Motor neuron (in vitro differentiated cells): ENCODE data around the gene WBP2. TPM values are rescaled to one million over a fixed set of nuclear protein-coding genes. Genes with fewer than 3 reads are reported as not detected.
A peak's percentile ranks its signal among the peaks of the same experiment; 100 is the strongest.

Source experiments
- ATAC-seq, 8 experiments: fragments of 200-7000 bp; cut with Tn5 transposase; replicated peaks in 6 of 8; 2 replicates each; pipeline ENCODE4 v1.8.0; 2021; ENCODE audit warnings: mild to moderate bottlenecking in 8 of 8, moderate library complexity in 8 of 8
- H3K27ac ChIP-seq, 2 donors: fragments of 250-450 bp; sonication (Bioruptor Pico); 2 replicates each; pipeline ENCODE4 v1.9.0; 2021; ENCODE audit warnings: antibody characterized with exemption in 2 of 2, mild to moderate bottlenecking in 2 of 2, moderate library complexity in 1 of 2
- H3K4me1 ChIP-seq, 2 donors: fragments of 250-450 bp; sonication (Bioruptor Pico); replicated peaks in 1 of 2; 2 replicates each; pipeline ENCODE4 v1.6.1; 2021; ENCODE audit warnings: antibody characterized with exemption in 2 of 2, mild to moderate bottlenecking in 2 of 2, moderate library complexity in 1 of 2
- H3K4me3 ChIP-seq, 5 donors: fragments of 250-450 bp; sonication (Bioruptor Pico); 2 replicates each; pipeline ENCODE4 v1.9.0; 2021; ENCODE audit warnings: antibody characterized with exemption in 5 of 5, mild to moderate bottlenecking in 5 of 5, moderate library complexity in 4 of 5
- WGBS, 10 experiments: fragments of 450-650 bp; shearing (Covaris generic); methylation state at CpG; one replicate each; pipeline ENCODE4 v1.0.0; 2022; 5-methylcytosine and 5-hydroxymethylcytosine counted together
- in situ Hi-C, 9 experiments: fragments of 400-800 bp; cut with MboI; loops; one replicate each; pipeline ENCODE4 v1.15.0; 2021; ENCODE audit warnings: low sequenced_read_pairs in 9 of 9, low pct_unique_long_range_greater_than_20kb in 2 of 9; ENCODE audit not compliant: unreplicated experiment in 9 of 9
- total RNA-seq, 8 experiments: library from RNA; unstranded; fragments of 300-600 nt; gene quantifications; 2 replicates each; pipeline versions ENCODE4 v1.2.3 to v1.2.4, GENCODE V29; 2022

The WBP2 gene
- total RNA-seq, 8 experiments from 2014 or later = 51.3 to 86.5 (median 60.1) TPM

DNA sequence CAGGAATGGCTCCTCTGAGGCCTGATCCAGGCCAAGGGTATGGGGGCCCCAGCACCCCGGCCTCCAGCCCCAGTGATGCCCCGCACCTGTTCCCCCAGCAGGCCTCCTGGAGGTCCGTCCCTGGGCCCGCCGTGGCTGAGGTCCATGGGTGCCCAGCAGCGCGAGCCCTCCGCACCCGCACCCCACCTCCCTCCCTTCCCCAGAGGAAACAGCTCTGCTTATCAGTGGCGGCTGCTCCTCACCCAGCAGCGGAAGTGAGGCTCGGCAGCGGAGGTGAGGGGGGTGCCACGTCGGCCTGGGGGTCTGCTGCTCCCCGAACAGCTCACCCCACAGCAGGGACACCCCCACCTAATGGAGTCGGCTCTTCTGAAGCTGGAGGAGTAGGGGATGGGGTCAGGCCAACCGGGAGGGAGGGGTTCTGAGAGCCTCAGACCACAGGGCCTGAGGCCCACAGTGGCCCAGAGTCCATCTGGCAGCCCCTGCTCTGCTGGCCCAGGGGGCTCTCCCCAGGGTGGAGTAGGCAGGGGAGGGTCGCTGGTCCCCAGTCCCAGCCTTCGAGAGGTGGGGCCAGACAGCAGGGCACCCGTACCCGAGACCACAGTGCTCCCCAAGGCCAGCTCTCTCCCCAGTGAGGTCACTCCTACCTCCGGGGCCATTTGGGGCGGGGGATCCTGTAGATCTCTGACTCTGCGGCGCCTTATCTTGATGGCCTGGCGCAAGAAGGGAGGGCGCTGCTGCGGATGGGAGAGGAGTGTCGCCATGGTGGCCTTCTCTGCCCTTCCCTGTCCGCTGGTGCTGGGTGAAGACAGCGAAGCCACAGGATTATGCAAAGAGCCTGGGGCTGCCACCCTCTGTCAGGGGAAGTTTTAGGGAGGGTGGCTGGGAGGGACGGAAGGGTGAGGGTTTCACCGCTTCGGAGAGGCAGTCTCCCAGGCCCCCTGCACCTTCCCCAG, 11.3 kb downstream of the WBP2 start, which contains the start of gene UNC13D:
Gene UNC13D, minus strand, starts transcription at position 828 of the 953 bp plus-strand sequence. Its CDS starts 67 bp downstream, at position 761.
- Histone ChIP-seq H3K27ac (peak within 1 kb of the TSS; percentile 8 to 50), H3K4me3 (no peak within 1 kb of the TSS), H3K4me1 (peaks cover 28 to 41% of the 10 kb centered on the region in 2 donors)
- peak in 3 of 8 experiments; percentile 1 to 59 (median 3) for ATAC-seq
- in situ Hi-C loops = no loop called here
- 20 to 100% (median 100%) methylated on average over 1 to 3 of the region's 35 CpGs; no CpG with 5 or more reads in 6 of the 10 experiments for WGBS, 10 experiments

DNA sequence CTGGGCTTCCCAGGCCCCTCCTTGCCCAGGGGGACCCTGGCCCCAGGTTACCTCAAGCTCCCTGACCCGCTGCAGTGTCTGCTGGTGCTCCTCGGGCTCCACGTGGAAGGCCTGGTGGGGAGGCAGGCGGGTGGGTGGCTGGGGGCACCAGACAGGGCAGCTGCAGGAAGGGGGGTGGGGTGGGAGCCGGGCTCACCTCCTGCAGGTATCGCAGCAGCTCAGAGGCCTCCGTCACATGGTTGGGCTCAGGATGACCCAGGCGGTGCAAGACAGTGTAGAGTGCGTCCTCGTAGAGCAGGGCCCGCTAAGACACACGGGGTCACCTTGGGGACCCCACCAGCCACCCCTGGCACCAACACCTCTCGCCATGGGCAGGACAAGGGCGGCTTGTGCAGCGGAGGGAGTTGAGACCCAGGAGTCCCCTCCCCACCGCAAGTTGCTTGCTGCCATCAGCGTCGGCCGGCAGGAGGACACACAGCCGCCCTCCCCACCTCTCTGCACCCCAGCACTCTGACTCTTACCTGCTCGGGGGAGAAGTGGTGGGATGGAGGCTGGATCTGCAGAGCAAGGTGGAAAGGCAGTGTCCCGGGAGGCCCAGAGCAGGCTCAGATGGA, 12.1 kb downstream of the WBP2 start:
- 87% methylated on average over 4 of the region's 22 CpGs; no CpG with 5 or more reads in 9 of the 10 experiments for WGBS, 10 experiments
- Histone ChIP-seq H3K4me1 (peaks cover 28 to 39% of the 10 kb centered on the region in 2 donors), H3K4me3 (no peak overlapping the region), H3K27ac (no peak overlapping the region)
- in situ Hi-C loops = no loop called here
- ATAC-seq = no peak

- no peak for ATAC-seq
- WGBS, 10 experiments = 80 to 93% (median 89%) methylated on average over 1 to 3 of the region's 18 CpGs; no CpG with 5 or more reads in 7 of the 10 experiments
- H3K4me1 ChIP-seq = peaks cover 22 to 33% of the 10 kb centered on the region in 2 donors
- H3K4me3 ChIP-seq = no peak overlapping the region
- no peak overlapping the region for H3K27ac ChIP-seq
- in situ Hi-C loops = no loop called here
These were observed 12.7 kb downstream of the WBP2 start for GRCh38 chr17:75842411-75842810.

DNA sequence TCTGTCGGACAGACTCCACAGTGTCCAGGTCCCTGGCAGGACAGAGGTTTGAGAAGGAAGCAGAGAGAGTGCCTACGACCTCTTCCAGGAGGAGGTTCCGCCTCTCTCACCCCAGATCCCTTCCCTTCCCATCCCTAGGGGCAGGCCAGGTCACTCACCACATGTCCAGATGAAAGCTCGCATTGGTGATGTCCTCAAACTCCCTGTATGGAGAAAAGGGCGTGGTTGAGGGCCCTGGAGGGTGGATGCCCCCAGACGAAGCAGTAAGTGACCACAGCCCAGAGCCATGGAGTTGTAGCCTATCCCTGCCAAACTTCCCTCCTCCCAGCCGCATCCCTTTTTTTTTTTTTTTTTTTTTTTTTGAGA, 14.4 kb downstream of the WBP2 start:
- 0 to 60% (median 30%) methylated on average over 1 to 3 of the region's 7 CpGs; no CpG with 5 or more reads in 6 of the 10 experiments for WGBS, 10 experiments
- ATAC-seq = peak in 3 of 8 experiments; percentile 9 to 57 (median 29)
- in situ Hi-C loops = no loop called here
- H3K4me3 ChIP-seq = no peak overlapping the region
- H3K27ac ChIP-seq = no peak overlapping the region
- peaks cover 14 to 23% of the 10 kb centered on the region in 2 donors for H3K4me1 ChIP-seq

GRCh38 chr17:75839942-75840798, 15.0 kb downstream of the WBP2 start:
- ATAC-seq = no peak
- WGBS, 10 experiments = 75 to 90% (median 88%) methylated on average over 2 to 17 of the region's 36 CpGs; no CpG with 5 or more reads in 7 of the 10 experiments
- Histone ChIP-seq H3K4me3 (no peak overlapping the region), H3K4me1 (peaks cover 12 to 23% of the 10 kb centered on the region in 2 donors), H3K27ac (no peak overlapping the region)
- in situ Hi-C loops = no loop called here

- ATAC-seq = no peak
- in situ Hi-C loops = no loop called here
- peaks cover 8 to 14% of the 10 kb centered on the region in 2 donors for H3K4me1 ChIP-seq
- H3K27ac ChIP-seq = no peak overlapping the region
- WGBS, 10 experiments = 75 to 100% (median 91%) methylated on average over 2 to 6 of the region's 15 CpGs; no CpG with 5 or more reads in 5 of the 10 experiments
- no peak overlapping the region for H3K4me3 ChIP-seq
These were observed 16.7 kb downstream of the WBP2 start for GRCh38 chr17:75838410-75838809.

GRCh38 chr17:75837899-75838298, 17.2 kb downstream of the WBP2 start:
- Histone ChIP-seq H3K4me3 (no peak overlapping the region), H3K27ac (no peak overlapping the region), H3K4me1 (peaks cover 14 to 18% of the 10 kb centered on the region in 2 donors)
- no peak for ATAC-seq
- in situ Hi-C loops = no loop called here
- WGBS, 10 experiments = 0 to 90% (median 80%) methylated on average over 1 to 4 of the region's 7 CpGs; no CpG with 5 or more reads in 5 of the 10 experiments

DNA sequence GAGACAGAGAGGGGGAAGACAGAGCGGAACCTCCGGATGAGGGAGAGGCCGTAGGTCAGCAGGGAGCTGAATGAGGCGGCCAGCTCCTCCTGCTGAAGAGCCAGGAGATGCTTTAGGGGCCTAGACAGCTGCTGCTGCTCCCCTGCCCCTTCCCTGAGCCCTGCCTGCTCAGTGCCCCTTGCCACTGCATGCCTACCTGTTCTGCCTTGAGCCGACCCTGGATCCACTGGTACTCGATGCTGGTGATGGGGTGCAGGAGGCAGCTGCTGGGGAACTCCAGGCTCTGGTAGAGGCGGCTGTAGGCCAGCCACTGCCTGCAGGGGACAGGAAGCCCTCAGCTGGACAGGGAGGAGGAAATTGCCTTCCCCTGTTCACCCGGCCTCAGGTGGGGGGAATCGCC, 18.5 kb downstream of the WBP2 start:
- Histone ChIP-seq H3K27ac (no peak overlapping the region), H3K4me1 (peaks cover 18 to 21% of the 10 kb centered on the region in 2 donors), H3K4me3 (no peak overlapping the region)
- in situ Hi-C loops = no loop called here
- 17 to 57% (median 50%) methylated on average over 1 to 2 of the region's 9 CpGs; no CpG with 5 or more reads in 7 of the 10 experiments for WGBS, 10 experiments
- ATAC-seq = no peak

DNA sequence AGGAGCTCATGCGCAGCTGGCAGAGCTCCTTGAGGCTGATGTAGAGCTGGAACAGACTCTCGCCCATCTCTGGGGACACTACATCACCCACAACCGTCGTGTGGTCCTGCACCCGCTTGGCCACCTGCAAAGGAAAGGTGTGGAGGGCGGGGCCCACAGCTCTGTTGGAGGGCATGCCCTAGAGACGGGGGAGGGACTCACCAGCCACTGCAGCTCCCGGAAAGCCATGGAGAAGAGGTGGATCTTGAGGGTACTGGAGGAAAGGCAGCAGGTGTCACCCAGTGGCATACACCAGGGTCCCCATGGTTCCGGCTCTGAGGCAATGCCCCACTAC, 19.5 kb downstream of the WBP2 start:
- Histone ChIP-seq H3K4me1 (peaks cover 18 to 27% of the 10 kb centered on the region in 2 donors), H3K4me3 (no peak overlapping the region), H3K27ac (peak overlapping the region in 1 of 2 donors; percentile 49)
- in situ Hi-C loops = no loop called here
- ATAC-seq = no peak
- 100% methylated on average over 1 of the region's 9 CpGs; no CpG with 5 or more reads in 9 of the 10 experiments for WGBS, 10 experiments

GRCh38 chr17:75834928-75835653, 20.0 kb downstream of the WBP2 start:
- Histone ChIP-seq H3K27ac (peak overlapping the region in 1 of 2 donors; percentile 49), H3K4me3 (no peak overlapping the region), H3K4me1 (peaks cover 18 to 27% of the 10 kb centered on the region in 2 donors)
- in situ Hi-C loops = no loop called here
- WGBS, 10 experiments = 42 to 100% (median 86%) methylated on average over 1 to 11 of the region's 24 CpGs; no CpG with 5 or more reads in 5 of the 10 experiments
- ATAC-seq = peak in 7 of 8 experiments; percentile 6 to 71 (median 57)

- H3K4me3 ChIP-seq = no peak overlapping the region
- 93 to 100% (median 96%) methylated on average over 2 to 10 of the region's 25 CpGs; no CpG with 5 or more reads in 7 of the 10 experiments for WGBS, 10 experiments
- peaks cover 18 to 27% of the 10 kb centered on the region in 2 donors for H3K4me1 ChIP-seq
- no peak for ATAC-seq
- in situ Hi-C loops = no loop called here
- no peak overlapping the region for H3K27ac ChIP-seq
These were observed 20.7 kb downstream of the WBP2 start for GRCh38 chr17:75834279-75834920.
